Mesendoderm (in vitro differentiated cells): ENCODE results near the gene TBC1D8.

Experiments used
- DNase-seq: peaks from one replicate; pipeline ENCODE4 v3.0.0; 2013
- H2AK5ac ChIP-seq: 2 replicates; pipeline ENCODE4 v1.6.1; 2013; ENCODE audit warnings: low read length, inconsistent platforms
- H2BK120ac ChIP-seq: 2 replicates; pipeline ENCODE4 v1.6.1; 2013; ENCODE audit warnings: low read depth, mild to moderate bottlenecking, low read length, moderate library complexity, mixed read lengths
- H2BK15ac ChIP-seq: replicated peaks from 2 replicates; pipeline ENCODE4 v1.6.1; 2013; ENCODE audit warnings: low read depth, mild to moderate bottlenecking, moderate library complexity
- H2BK5ac ChIP-seq: 2 replicates; pipeline ENCODE4 v1.6.1; 2013; ENCODE audit warnings: low read length, inconsistent platforms
- H3K18ac ChIP-seq: 2 replicates; pipeline ENCODE4 v1.6.1; 2013; ENCODE audit warnings: mild to moderate bottlenecking, low read length, mixed read lengths
- H3K23ac ChIP-seq: one replicate; pipeline ENCODE4 v1.6.1; 2013; ENCODE audit warnings: low read length
- H3K27ac ChIP-seq: 2 replicates; pipeline ENCODE4 v1.5.1; 2013; ENCODE audit warnings: low read depth, mild to moderate bottlenecking, inconsistent platforms, low read length, moderate library complexity
- H3K27me3 ChIP-seq: 2 replicates; pipeline ENCODE4 v1.6.1; 2013; ENCODE audit warnings: low read length, control low read depth, mild to moderate bottlenecking, inconsistent platforms; ENCODE audit not compliant: insufficient read depth, poor library complexity
- H3K36me3 ChIP-seq: 2 replicates; pipeline ENCODE4 v1.6.1; 2013; ENCODE audit warnings: low read length, inconsistent platforms; ENCODE audit not compliant: control insufficient read depth, insufficient read depth
- H3K4ac ChIP-seq: one replicate; pipeline ENCODE4 v1.6.1; 2013; ENCODE audit warnings: low read depth, mild to moderate bottlenecking, low read length, moderate library complexity
- H3K4me1 ChIP-seq: 2 replicates; pipeline ENCODE4 v1.6.1; 2013; ENCODE audit warnings: low read depth, low read length, inconsistent platforms; ENCODE audit not compliant: control insufficient read depth
- H3K4me2 ChIP-seq: 2 replicates; pipeline ENCODE4 v1.6.1; 2013; ENCODE audit warnings: low read length
- H3K4me3 ChIP-seq: 2 replicates; pipeline ENCODE4 v1.5.1; 2013; ENCODE audit warnings: mild to moderate bottlenecking, low read length
- H3K56ac ChIP-seq: one replicate; pipeline ENCODE4 v1.6.1; 2013; ENCODE audit warnings: low read length
- H3K79me1 ChIP-seq: 2 replicates; pipeline ENCODE4 v1.6.1; 2013; ENCODE audit warnings: low read length, inconsistent platforms
- H3K79me2 ChIP-seq: 2 replicates; pipeline ENCODE4 v1.6.1; 2013; ENCODE audit warnings: mild to moderate bottlenecking, low read length; ENCODE audit not compliant: control insufficient read depth, insufficient read depth
- H3K9ac ChIP-seq: 2 replicates; pipeline ENCODE4 v1.6.1; 2013; ENCODE audit warnings: low read length, inconsistent platforms
- H4K5ac ChIP-seq: one replicate; pipeline ENCODE4 v1.6.1; 2013; ENCODE audit warnings: low read length
- H4K8ac ChIP-seq: one replicate; pipeline ENCODE4 v1.6.1; 2013; ENCODE audit warnings: low read depth, mild to moderate bottlenecking, control low read depth, low read length, moderate library complexity
- WGBS: extraction: QIAGEN DNeasy Blood & Tissue Kit; methylation state at CpG from one replicate; pipeline ENCODE4 v1.1.7; 2013; ENCODE audit warnings: low lambda C conversion rate, missing lambda C conversion rate; ENCODE audit not compliant: insufficient coverage; ENCODE audit errors: extremely low coverage; 5-methylcytosine and 5-hydroxymethylcytosine counted together

The TBC1D8 gene

GRCh38 chr2:100999995-101000394 is 151.2 kb downstream of the TBC1D8 start:
- Histone ChIP-seq H3K27ac (no peak overlapping the region), H2BK15ac (no peak overlapping the region), H3K27me3 (no peaks in the 10 kb centered on the region), H3K4ac (no peak overlapping the region), H3K56ac (no peak overlapping the region), H3K9ac (no peak overlapping the region), H4K5ac (no peak overlapping the region), H3K79me1 (peaks cover 8% of the 10 kb centered on the region), H3K4me2 (no peak overlapping the region), H2BK5ac (no peak overlapping the region), H2BK120ac (no peak overlapping the region), H3K79me2 (peaks cover 28% of the 10 kb centered on the region), H3K18ac (no peak overlapping the region), H3K4me3 (no peak overlapping the region), H3K36me3 (peaks cover 11% of the 10 kb centered on the region), H3K4me1 (peaks cover 6% of the 10 kb centered on the region), H2AK5ac (no peak overlapping the region), H3K23ac (no peak overlapping the region), H4K8ac (no peak overlapping the region)
- no CpG with 5 or more reads among the region's 2 CpGs for WGBS
- DNase-seq, result no peak

DNA sequence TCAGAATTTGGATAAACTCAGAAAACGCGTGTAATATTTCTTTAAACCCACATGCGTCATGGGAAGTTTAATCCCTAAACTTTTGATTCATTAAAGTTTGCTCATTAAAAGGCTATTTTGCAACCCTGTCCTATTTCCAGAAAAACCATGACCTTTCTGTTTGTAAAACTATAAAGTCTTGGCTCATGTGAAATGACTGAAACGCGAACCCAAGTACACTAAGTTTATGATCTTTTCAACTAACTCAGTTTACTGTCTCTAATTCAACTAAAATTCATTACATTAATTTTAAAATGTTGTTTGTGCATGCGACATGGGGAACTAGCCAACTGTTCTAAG is 153.0 kb downstream of the TBC1D8 start:
- Histone ChIP-seq H3K9ac (no peak overlapping the region), H2BK15ac (no peak overlapping the region), H3K79me1 (no peaks in the 10 kb centered on the region), H3K27ac (no peak overlapping the region), H2AK5ac (no peak overlapping the region), H2BK5ac (no peak overlapping the region), H3K23ac (no peak overlapping the region), H3K4me2 (no peak overlapping the region), H3K36me3 (no peaks in the 10 kb centered on the region), H3K27me3 (no peaks in the 10 kb centered on the region), H4K8ac (no peak overlapping the region), H3K18ac (no peak overlapping the region), H3K4me1 (no peaks in the 10 kb centered on the region), H4K5ac (no peak overlapping the region), H3K79me2 (peaks cover 10% of the 10 kb centered on the region), H3K4ac (no peak overlapping the region), H3K4me3 (no peak overlapping the region), H2BK120ac (no peak overlapping the region), H3K56ac (no peak overlapping the region)
- no CpG with 5 or more reads among the region's 6 CpGs for WGBS
- DNase-seq, result no peak

- no peak overlapping the region for H3K4ac ChIP-seq
- H3K9ac ChIP-seq, result no peak overlapping the region
- no peak overlapping the region for H2AK5ac ChIP-seq
- H3K56ac ChIP-seq, result no peak overlapping the region
- H3K4me1 ChIP-seq, result no peaks in the 10 kb centered on the region
- no peak for DNase-seq
- no peak overlapping the region for H3K4me2 ChIP-seq
- no peak overlapping the region for H2BK5ac ChIP-seq
- H3K36me3 ChIP-seq, result no peaks in the 10 kb centered on the region
- no peak overlapping the region for H2BK15ac ChIP-seq
- WGBS, result no CpG with 5 or more reads among the region's 5 CpGs
- no peak overlapping the region for H3K27ac ChIP-seq
- H3K18ac ChIP-seq, result no peak overlapping the region
- no peak overlapping the region for H3K4me3 ChIP-seq
- H3K79me1 ChIP-seq, result no peaks in the 10 kb centered on the region
- no peak overlapping the region for H4K5ac ChIP-seq
- no peak overlapping the region for H4K8ac ChIP-seq
- H3K27me3 ChIP-seq, result no peaks in the 10 kb centered on the region
- no peak overlapping the region for H3K23ac ChIP-seq
- peaks cover 5% of the 10 kb centered on the region for H3K79me2 ChIP-seq
- no peak overlapping the region for H2BK120ac ChIP-seq
Observed at GRCh38 chr2:100997509-100998234, 153.5 kb downstream of the TBC1D8 start.

DNA sequence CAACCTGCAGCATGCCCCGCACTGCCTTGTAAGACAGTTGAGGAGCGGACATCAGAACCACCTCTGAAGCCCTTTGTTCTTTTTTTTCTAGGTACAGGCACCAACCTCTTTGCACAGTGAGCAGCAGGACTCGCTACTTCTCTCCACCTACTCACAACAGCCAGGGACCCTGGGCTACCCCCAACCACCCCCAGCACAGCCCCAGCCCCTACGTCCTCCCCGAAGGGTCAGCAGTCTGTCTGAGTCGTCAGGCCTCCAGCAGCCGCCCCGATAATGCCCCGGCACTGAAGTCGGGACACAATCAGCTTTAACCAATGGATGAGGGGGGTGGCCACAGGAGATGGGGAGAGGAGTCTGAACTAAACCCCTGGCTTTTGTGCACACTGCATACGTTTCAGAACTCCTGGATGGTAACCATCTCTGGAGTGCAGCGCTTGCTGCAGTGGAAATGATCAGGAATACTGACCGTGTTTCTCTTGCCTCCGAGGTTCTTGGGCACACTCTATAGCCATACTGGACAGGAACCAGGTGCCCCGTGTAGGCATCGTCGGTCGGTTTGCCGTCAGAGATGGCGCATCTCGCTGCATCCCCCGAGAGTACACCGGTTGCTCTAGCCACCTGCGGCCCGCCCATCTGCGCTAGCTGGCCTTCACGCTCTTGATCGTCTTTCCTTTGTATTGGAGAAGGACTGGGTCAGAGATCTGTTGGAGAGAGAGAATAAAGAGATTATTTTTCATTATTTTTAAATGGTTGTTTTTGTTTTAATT is 155.7 kb downstream of the TBC1D8 start:
- Histone ChIP-seq H3K18ac (no peak overlapping the region), H3K27me3 (no peaks in the 10 kb centered on the region), H2BK120ac (no peak overlapping the region), H4K5ac (no peak overlapping the region), H2BK5ac (no peak overlapping the region), H3K4me1 (no peaks in the 10 kb centered on the region), H3K4ac (no peak overlapping the region), H3K56ac (no peak overlapping the region), H3K79me2 (no peaks in the 10 kb centered on the region), H3K23ac (no peak overlapping the region), H3K79me1 (no peaks in the 10 kb centered on the region), H2BK15ac (no peak overlapping the region), H3K4me2 (no peak overlapping the region), H3K4me3 (no peak overlapping the region), H3K27ac (no peak overlapping the region), H3K9ac (no peak overlapping the region), H3K36me3 (no peaks in the 10 kb centered on the region), H2AK5ac (no peak overlapping the region), H4K8ac (no peak overlapping the region)
- no peak for DNase-seq
- WGBS, result no CpG with 5 or more reads among the region's 28 CpGs

DNA sequence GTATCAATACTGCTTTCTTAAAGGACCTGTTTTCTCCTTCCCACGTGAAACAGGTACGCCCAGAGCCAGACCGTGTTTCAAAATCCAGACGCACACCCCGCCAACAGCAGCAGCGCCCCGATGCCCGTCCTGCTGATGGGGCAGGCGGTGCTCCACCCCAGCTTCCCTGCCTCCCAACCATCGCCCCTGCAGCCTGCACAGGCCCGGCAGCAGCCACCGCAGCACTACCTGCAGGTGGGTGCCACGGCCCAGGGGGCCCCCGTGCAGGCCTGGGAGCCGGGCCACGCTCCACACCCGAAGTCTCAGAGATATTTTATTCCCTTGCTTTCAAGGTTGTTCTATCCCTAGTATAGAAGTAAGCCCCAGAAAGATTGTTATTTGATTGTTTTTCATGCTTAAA is 157.9 kb downstream of the TBC1D8 start:
- Histone ChIP-seq H4K8ac (no peak overlapping the region), H2BK120ac (no peak overlapping the region), H3K56ac (no peak overlapping the region), H3K79me1 (no peaks in the 10 kb centered on the region), H3K27me3 (no peaks in the 10 kb centered on the region), H3K36me3 (no peaks in the 10 kb centered on the region), H2AK5ac (no peak overlapping the region), H4K5ac (no peak overlapping the region), H3K4me1 (no peaks in the 10 kb centered on the region), H3K27ac (no peak overlapping the region), H3K79me2 (no peaks in the 10 kb centered on the region), H3K4me2 (no peak overlapping the region), H3K23ac (no peak overlapping the region), H3K4ac (no peak overlapping the region), H2BK15ac (no peak overlapping the region), H2BK5ac (no peak overlapping the region), H3K4me3 (no peak overlapping the region), H3K18ac (no peak overlapping the region), H3K9ac (no peak overlapping the region)
- DNase-seq, result no peak
- WGBS, result no CpG with 5 or more reads among the region's 17 CpGs
